WTC11 (cell line): Measurements from ENCODE around the gene ST8SIA1. TPM values are rescaled to one million over a fixed set of nuclear protein-coding genes. Genes with fewer than 3 reads are reported as not detected.

Source experiments
- ATAC-seq: fragments of 200-7000 bp; cut with Tn5 transposase; 2 replicates; pipeline ENCODE4 v1.10.0; 2021; ENCODE audit warnings: mild to moderate bottlenecking, moderate library complexity
- CTCF ChIA-PET: fragments of 300-600 bp; sonication (Branson Sonifier 250); formaldehyde crosslinking; loops from one replicate; lab custom pipeline; 2021; ENCODE audit warnings: antibody characterized with exemption; lab: Charles Lee
- POLR2A ChIA-PET: fragments of 350-600 bp; sonication (Branson Sonifier 250); formaldehyde crosslinking; loops from one replicate; lab custom pipeline; 2021; ENCODE audit warnings: antibody characterized with exemption; lab: Charles Lee
- DNase-seq: peaks from one replicate; pipeline ENCODE4 v3.0.0; 2021; ENCODE audit warnings: low spot score
- H3K27ac Mint-ChIP-seq: 2 replicates; pipeline ENCODE4 v1.8.0; 2021; ENCODE audit warnings: mixed read lengths
- H3K27me3 Mint-ChIP-seq: 2 replicates; pipeline ENCODE4 v1.8.0; 2021; ENCODE audit warnings: low read depth, mild to moderate bottlenecking, moderate library complexity, mixed read lengths
- H3K36me3 Mint-ChIP-seq: 2 replicates; pipeline ENCODE4 v1.8.0; 2021; ENCODE audit warnings: mixed read lengths
- H3K4me1 Mint-ChIP-seq: 2 replicates; pipeline ENCODE4 v1.8.0; 2022; ENCODE audit warnings: mixed read lengths
- H3K4me3 Mint-ChIP-seq: 2 replicates; pipeline ENCODE4 v1.8.0; 2021; ENCODE audit warnings: mild to moderate bottlenecking, moderate library complexity, mixed read lengths
- H3K9me3 Mint-ChIP-seq: 2 replicates; pipeline ENCODE4 v1.8.0; 2021; ENCODE audit warnings: mixed read lengths
- FOXJ3 ChIP-seq: sonication (generic); formaldehyde crosslinking; IDR thresholded peaks from 2 replicates; pipeline ENCODE4 v1.9.0; 2021; ENCODE audit warnings: missing genetic modification reagents, mild to moderate bottlenecking, borderline replicate concordance
- GRHL2 ChIP-seq: fragments of 250-450 bp; sonication (Bioruptor Pico); IDR thresholded peaks from 2 replicates; pipeline ENCODE4 v1.8.0; 2022; ENCODE audit warnings: mild to moderate bottlenecking, moderate library complexity; ENCODE audit not compliant: insufficient replicate concordance, severe bottlenecking
- GTF2I ChIP-seq: fragments of 250-450 bp; sonication (Bioruptor Pico); conservative IDR thresholded peaks from 2 replicates; pipeline ENCODE4 v1.4.0; 2021; ENCODE audit warnings: mild to moderate bottlenecking
- JAZF1 ChIP-seq: fragments of 250-450 bp; sonication (Bioruptor Pico); IDR thresholded peaks from 2 replicates; pipeline ENCODE4 v1.9.0; 2021; ENCODE audit warnings: moderate library complexity, mild to moderate bottlenecking, inconsistent platforms
- RORB ChIP-seq: fragments of 250-450 bp; sonication (Bioruptor Pico); IDR thresholded peaks from 2 replicates; pipeline ENCODE4 v1.9.0; 2021; ENCODE audit warnings: mild to moderate bottlenecking
- SMAD3 ChIP-seq: sonication (generic); formaldehyde crosslinking; IDR thresholded peaks from 2 replicates; pipeline ENCODE4 v1.8.0; 2022; ENCODE audit warnings: missing genetic modification reagents, mild to moderate bottlenecking, borderline replicate concordance
- SMAD4 ChIP-seq: sonication (generic); formaldehyde crosslinking; IDR thresholded peaks from 2 replicates; pipeline ENCODE4 v1.8.0; 2022; ENCODE audit warnings: mild to moderate bottlenecking, missing genetic modification reagents
- ZNF121 ChIP-seq: sonication (generic); formaldehyde crosslinking; IDR thresholded peaks from 2 replicates; pipeline ENCODE4 v1.8.0; 2023; ENCODE audit warnings: missing genetic modification reagents
- ZNF219 ChIP-seq: sonication (generic); formaldehyde crosslinking; IDR thresholded peaks from 2 replicates; pipeline ENCODE4 v1.8.0; 2023; ENCODE audit warnings: missing genetic modification reagents, mild to moderate bottlenecking, borderline replicate concordance
- ZNF416 ChIP-seq: fragments of 250-450 bp; sonication (Bioruptor Pico); IDR thresholded peaks from 2 replicates; pipeline ENCODE4 v1.9.0; 2021; ENCODE audit warnings: mild to moderate bottlenecking, inconsistent platforms
- ZNF423 ChIP-seq: fragments of 250-450 bp; sonication (Bioruptor Pico); IDR thresholded peaks from 2 replicates; pipeline ENCODE4 v2.1.2; 2022; ENCODE audit warnings: mild to moderate bottlenecking, moderate library complexity
- ZNF532 ChIP-seq: fragments of 250-450 bp; sonication (Bioruptor Pico); IDR thresholded peaks from 2 replicates; pipeline ENCODE4 v1.9.0; 2021; ENCODE audit warnings: mild to moderate bottlenecking, borderline replicate concordance
- total RNA-seq: library from RNA; stranded (reverse); gene quantifications from 3 replicates; pipeline ENCODE4 v1.2.3, GENCODE V29; 2021
- TF ChIP-seq, protein P1 (sequence below): sonication (generic); formaldehyde crosslinking; IDR thresholded peaks from 2 replicates; pipeline ENCODE4 v1.8.1; 2022; ENCODE audit warnings: mild to moderate bottlenecking, missing genetic modification reagents, moderate library complexity, borderline replicate concordance
- TF ChIP-seq, protein P2 (sequence below): sonication (generic); formaldehyde crosslinking; IDR thresholded peaks from 2 replicates; pipeline ENCODE4 v1.8.0; 2022; ENCODE audit warnings: mild to moderate bottlenecking, missing genetic modification reagents
- TF ChIP-seq, protein P3 (sequence below): sonication (generic); formaldehyde crosslinking; IDR thresholded peaks from 2 replicates; pipeline ENCODE4 v1.8.0; 2023; ENCODE audit warnings: missing genetic modification reagents, mild to moderate bottlenecking, borderline replicate concordance
- TF ChIP-seq, protein P4 (sequence below): sonication (generic); formaldehyde crosslinking; IDR thresholded peaks from 2 replicates; pipeline ENCODE4 v1.8.1; 2022; ENCODE audit warnings: low read depth, mild to moderate bottlenecking, moderate library complexity, missing genetic modification reagents, borderline replicate concordance
- TF ChIP-seq, protein P5 (sequence below): sonication (generic); formaldehyde crosslinking; IDR thresholded peaks from 2 replicates; pipeline ENCODE4 v1.8.1; 2023; ENCODE audit warnings: mild to moderate bottlenecking, missing genetic modification reagents
- TF ChIP-seq, protein P6 (sequence below): fragments of 250-450 bp; sonication (Bioruptor Pico); IDR thresholded peaks from 2 replicates; pipeline ENCODE4 v1.8.0; 2021; ENCODE audit warnings: mild to moderate bottlenecking

Gene ST8SIA1
- total RNA-seq, 1 experiment from 2014 or later: 2.3 TPM

DNA sequence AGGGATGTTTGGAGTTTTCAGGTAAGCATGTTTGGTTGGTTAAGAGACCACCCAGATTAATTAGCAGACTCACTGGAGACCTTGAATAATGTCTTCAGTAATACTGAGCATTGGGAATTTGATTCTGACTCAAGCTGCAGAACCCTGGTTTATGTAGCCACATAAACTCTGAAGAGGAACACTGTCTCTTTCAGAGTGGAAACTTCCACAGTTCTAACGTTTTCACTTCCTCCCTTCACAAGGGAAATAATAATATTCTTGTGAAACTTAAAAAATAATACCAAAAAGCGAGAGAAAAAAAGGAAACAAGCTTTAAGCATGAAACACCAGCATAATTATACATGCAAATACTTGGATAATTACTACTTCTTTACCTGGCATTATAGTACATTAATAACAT, 40.0 kb upstream of the ST8SIA1 start:
- H3K27ac Mint-ChIP-seq: no peak overlapping the region
- H3K4me1 Mint-ChIP-seq: no peaks in the 10 kb centered on the region; the same call in 1 of the 2 replicates
- ATAC-seq: no peak
- H3K9me3 Mint-ChIP-seq: 0 out of 2 replicates have a peak, but pooled peaks cover 5% of the 10 kb centered on the region
- CTCF ChIA-PET: no interaction called here
- TF ChIP-seq ZNF121 (CRISPR knock-in tag) (no peak), RORB (CRISPR knock-in tag) (no peak), ZNF423 (CRISPR knock-in tag) (no peak), ZNF532 (no peak)
- POLR2A ChIA-PET: no interaction called here
- no peaks in the 10 kb centered on the region; the same call in 1 of the 2 replicates for H3K27me3 Mint-ChIP-seq
- no peak for DNase-seq
- no peak overlapping the region for H3K4me3 Mint-ChIP-seq
- H3K36me3 Mint-ChIP-seq: no peaks in the 10 kb centered on the region

GRCh38 chr12:22372277-22372837, 37.9 kb upstream of the ST8SIA1 start:
- DNase-seq (no peak), ATAC-seq (no peak)
- no peak overlapping the region for H3K27ac Mint-ChIP-seq
- ChIA-PET CTCF (no interaction called here), POLR2A (no interaction called here)
- H3K4me3 Mint-ChIP-seq: no peak overlapping the region
- H3K9me3 Mint-ChIP-seq: peaks cover 18% of the 10 kb centered on the region
- no peaks in the 10 kb centered on the region for H3K36me3 Mint-ChIP-seq
- peaks cover 5% of the 10 kb centered on the region for H3K27me3 Mint-ChIP-seq
- H3K4me1 Mint-ChIP-seq: no peaks in the 10 kb centered on the region; the same call in 1 of the 2 replicates
- TF ChIP-seq, protein P1, sequence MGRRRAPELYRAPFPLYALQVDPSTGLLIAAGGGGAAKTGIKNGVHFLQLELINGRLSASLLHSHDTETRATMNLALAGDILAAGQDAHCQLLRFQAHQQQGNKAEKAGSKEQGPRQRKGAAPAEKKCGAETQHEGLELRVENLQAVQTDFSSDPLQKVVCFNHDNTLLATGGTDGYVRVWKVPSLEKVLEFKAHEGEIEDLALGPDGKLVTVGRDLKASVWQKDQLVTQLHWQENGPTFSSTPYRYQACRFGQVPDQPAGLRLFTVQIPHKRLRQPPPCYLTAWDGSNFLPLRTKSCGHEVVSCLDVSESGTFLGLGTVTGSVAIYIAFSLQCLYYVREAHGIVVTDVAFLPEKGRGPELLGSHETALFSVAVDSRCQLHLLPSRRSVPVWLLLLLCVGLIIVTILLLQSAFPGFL (CRISPR knock-in tag): no peak
- TF ChIP-seq, protein P2, sequence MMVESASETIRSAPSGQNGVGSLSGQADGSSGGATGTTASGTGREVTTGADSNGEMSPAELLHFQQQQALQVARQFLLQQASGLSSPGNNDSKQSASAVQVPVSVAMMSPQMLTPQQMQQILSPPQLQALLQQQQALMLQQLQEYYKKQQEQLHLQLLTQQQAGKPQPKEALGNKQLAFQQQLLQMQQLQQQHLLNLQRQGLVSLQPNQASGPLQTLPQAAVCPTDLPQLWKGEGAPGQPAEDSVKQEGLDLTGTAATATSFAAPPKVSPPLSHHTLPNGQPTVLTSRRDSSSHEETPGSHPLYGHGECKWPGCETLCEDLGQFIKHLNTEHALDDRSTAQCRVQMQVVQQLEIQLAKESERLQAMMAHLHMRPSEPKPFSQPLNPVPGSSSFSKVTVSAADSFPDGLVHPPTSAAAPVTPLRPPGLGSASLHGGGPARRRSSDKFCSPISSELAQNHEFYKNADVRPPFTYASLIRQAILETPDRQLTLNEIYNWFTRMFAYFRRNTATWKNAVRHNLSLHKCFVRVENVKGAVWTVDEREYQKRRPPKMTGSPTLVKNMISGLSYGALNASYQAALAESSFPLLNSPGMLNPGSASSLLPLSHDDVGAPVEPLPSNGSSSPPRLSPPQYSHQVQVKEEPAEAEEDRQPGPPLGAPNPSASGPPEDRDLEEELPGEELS: no peak
- TF ChIP-seq JAZF1 (CRISPR knock-in tag) (no peak), GRHL2 (CRISPR knock-in tag) (no peak), ZNF416 (CRISPR knock-in tag) (no peak), ZNF219 (CRISPR knock-in tag) (no peak), FOXJ3 (CRISPR knock-in tag) (no peak), GTF2I (CRISPR knock-in tag) (no peak), SMAD3 (CRISPR knock-in tag) (no peak), SMAD4 (CRISPR knock-in tag) (no peak)
- TF ChIP-seq, protein P3, sequence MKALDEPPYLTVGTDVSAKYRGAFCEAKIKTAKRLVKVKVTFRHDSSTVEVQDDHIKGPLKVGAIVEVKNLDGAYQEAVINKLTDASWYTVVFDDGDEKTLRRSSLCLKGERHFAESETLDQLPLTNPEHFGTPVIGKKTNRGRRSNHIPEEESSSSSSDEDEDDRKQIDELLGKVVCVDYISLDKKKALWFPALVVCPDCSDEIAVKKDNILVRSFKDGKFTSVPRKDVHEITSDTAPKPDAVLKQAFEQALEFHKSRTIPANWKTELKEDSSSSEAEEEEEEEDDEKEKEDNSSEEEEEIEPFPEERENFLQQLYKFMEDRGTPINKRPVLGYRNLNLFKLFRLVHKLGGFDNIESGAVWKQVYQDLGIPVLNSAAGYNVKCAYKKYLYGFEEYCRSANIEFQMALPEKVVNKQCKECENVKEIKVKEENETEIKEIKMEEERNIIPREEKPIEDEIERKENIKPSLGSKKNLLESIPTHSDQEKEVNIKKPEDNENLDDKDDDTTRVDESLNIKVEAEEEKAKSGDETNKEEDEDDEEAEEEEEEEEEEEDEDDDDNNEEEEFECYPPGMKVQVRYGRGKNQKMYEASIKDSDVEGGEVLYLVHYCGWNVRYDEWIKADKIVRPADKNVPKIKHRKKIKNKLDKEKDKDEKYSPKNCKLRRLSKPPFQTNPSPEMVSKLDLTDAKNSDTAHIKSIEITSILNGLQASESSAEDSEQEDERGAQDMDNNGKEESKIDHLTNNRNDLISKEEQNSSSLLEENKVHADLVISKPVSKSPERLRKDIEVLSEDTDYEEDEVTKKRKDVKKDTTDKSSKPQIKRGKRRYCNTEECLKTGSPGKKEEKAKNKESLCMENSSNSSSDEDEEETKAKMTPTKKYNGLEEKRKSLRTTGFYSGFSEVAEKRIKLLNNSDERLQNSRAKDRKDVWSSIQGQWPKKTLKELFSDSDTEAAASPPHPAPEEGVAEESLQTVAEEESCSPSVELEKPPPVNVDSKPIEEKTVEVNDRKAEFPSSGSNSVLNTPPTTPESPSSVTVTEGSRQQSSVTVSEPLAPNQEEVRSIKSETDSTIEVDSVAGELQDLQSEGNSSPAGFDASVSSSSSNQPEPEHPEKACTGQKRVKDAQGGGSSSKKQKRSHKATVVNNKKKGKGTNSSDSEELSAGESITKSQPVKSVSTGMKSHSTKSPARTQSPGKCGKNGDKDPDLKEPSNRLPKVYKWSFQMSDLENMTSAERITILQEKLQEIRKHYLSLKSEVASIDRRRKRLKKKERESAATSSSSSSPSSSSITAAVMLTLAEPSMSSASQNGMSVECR (CRISPR knock-in tag): no peak
- TF ChIP-seq, protein P4, sequence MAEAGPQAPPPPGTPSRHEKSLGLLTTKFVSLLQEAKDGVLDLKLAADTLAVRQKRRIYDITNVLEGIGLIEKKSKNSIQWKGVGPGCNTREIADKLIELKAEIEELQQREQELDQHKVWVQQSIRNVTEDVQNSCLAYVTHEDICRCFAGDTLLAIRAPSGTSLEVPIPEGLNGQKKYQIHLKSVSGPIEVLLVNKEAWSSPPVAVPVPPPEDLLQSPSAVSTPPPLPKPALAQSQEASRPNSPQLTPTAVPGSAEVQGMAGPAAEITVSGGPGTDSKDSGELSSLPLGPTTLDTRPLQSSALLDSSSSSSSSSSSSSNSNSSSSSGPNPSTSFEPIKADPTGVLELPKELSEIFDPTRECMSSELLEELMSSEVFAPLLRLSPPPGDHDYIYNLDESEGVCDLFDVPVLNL: no peak
- TF ChIP-seq, protein P5, sequence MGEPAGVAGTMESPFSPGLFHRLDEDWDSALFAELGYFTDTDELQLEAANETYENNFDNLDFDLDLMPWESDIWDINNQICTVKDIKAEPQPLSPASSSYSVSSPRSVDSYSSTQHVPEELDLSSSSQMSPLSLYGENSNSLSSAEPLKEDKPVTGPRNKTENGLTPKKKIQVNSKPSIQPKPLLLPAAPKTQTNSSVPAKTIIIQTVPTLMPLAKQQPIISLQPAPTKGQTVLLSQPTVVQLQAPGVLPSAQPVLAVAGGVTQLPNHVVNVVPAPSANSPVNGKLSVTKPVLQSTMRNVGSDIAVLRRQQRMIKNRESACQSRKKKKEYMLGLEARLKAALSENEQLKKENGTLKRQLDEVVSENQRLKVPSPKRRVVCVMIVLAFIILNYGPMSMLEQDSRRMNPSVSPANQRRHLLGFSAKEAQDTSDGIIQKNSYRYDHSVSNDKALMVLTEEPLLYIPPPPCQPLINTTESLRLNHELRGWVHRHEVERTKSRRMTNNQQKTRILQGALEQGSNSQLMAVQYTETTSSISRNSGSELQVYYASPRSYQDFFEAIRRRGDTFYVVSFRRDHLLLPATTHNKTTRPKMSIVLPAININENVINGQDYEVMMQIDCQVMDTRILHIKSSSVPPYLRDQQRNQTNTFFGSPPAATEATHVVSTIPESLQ (CRISPR knock-in tag): no peak
- TF ChIP-seq, protein P6, sequence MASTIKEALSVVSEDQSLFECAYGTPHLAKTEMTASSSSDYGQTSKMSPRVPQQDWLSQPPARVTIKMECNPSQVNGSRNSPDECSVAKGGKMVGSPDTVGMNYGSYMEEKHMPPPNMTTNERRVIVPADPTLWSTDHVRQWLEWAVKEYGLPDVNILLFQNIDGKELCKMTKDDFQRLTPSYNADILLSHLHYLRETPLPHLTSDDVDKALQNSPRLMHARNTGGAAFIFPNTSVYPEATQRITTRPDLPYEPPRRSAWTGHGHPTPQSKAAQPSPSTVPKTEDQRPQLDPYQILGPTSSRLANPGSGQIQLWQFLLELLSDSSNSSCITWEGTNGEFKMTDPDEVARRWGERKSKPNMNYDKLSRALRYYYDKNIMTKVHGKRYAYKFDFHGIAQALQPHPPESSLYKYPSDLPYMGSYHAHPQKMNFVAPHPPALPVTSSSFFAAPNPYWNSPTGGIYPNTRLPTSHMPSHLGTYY: no peak
